Sigmoid colon (tissue), 7 donors: Measurements from ENCODE around the gene FAM149B1. TPM values are rescaled to one million over a fixed set of nuclear protein-coding genes. Genes with fewer than 3 reads are reported as not detected.
A peak's percentile ranks its signal among the peaks of the same experiment; 100 is the strongest.

Experiments used
- DNase-seq: peaks from one replicate; pipeline ENCODE4 v3.0.0-alpha.2; 2019
- H3K27ac ChIP-seq, 4 donors: fragments of 200-600 bp; sonication (generic); one replicate each; pipeline ENCODE4 v1.5.1; 2016 to 2019; ENCODE audit warnings: mild to moderate bottlenecking in 1 of 4
- H3K27me3 ChIP-seq, 3 donors: fragments of 200-600 bp; sonication (generic); one replicate each; pipeline ENCODE4 v1.5.1; 2019; ENCODE audit warnings: mild to moderate bottlenecking in 1 of 3
- H3K36me3 ChIP-seq, 4 donors: fragments of 200-600 bp; sonication (generic); one replicate each; pipeline ENCODE4 v1.5.1; 2016 to 2019
- H3K4me1 ChIP-seq, 4 donors: fragments of 200-600 bp; sonication (generic); one replicate each; pipeline ENCODE4 v1.5.1; 2017 to 2019
- H3K4me3 ChIP-seq, 4 donors: fragments of 200-600 bp; sonication (generic); one replicate each; pipeline ENCODE4 v1.5.1; 2017 to 2019; ENCODE audit warnings: mild to moderate bottlenecking in 2 of 4, moderate library complexity in 1 of 4
- H3K9me3 ChIP-seq, 4 donors: fragments of 200-600 bp in 3 of 4; sonication (generic) in 3 of 4; one replicate each; pipeline versions ENCODE4 v1.5.1 to v1.6.1; 2013 to 2019
- CTCF ChIP-seq, 4 experiments: fragments of 450-650 bp in 3 of 4; fragments of 200-600 bp in 1 of 4; IDR thresholded peaks; one replicate each; pipeline ENCODE4 v1.5.1; 2016 to 2019; ENCODE audit warnings: antibody characterized with exemption in 4 of 4, mild to moderate bottlenecking in 3 of 4, moderate library complexity in 2 of 4
- EP300 ChIP-seq, 4 donors: sonication (generic); formaldehyde crosslinking; IDR thresholded peaks; one replicate each; pipeline ENCODE4 v1.6.1; 2017; ENCODE audit warnings: antibody characterized with exemption in 4 of 4
- POLR2A ChIP-seq, 2 donors: fragments of 450-650 bp; IDR thresholded peaks; one replicate each; pipeline ENCODE4 v1.6.1; 2016; ENCODE audit warnings: antibody characterized with exemption in 2 of 2, mild to moderate bottlenecking in 2 of 2, moderate library complexity in 2 of 2
- POLR2AphosphoS5 ChIP-seq, 4 donors: sonication (generic); formaldehyde crosslinking; IDR thresholded peaks; one replicate each; pipeline ENCODE4 v1.6.1; 2017; ENCODE audit warnings: antibody characterized with exemption in 4 of 4
- WGBS, 2 donors: extraction: QIAGEN DNeasy Blood & Tissue Kit; methylation state at CpG; one replicate each; pipeline ENCODE4 v1.1.7; 2013; 5-methylcytosine and 5-hydroxymethylcytosine counted together
- intact Hi-C: fragments of 100-400 bp; cut with DNase I; formaldehyde crosslinking; loops from one replicate; pipeline ENCODE4 v1.15.1; 2023
- polyA plus RNA-seq, 3 donors: library from polyadenylated mRNA; stranded (reverse); fragments of 200-250 nt; gene quantifications; one replicate each; pipeline ENCODE4 v1.2.3, GENCODE V29; 2013
- total RNA-seq, 4 donors: library from RNA; depleted of rRNA; stranded (reverse); fragments of >200 nt; gene quantifications; one replicate each; pipeline ENCODE4 v1.1.0, GENCODE V29; 2016
- donor health status: healthy with polysubstance abuse.
- donor health status: Bipolar disorder and iron deficiency.
- donor health status: healthy.

The FAM149B1 gene
- total and polyA plus RNA-seq, 7 donors: 12.1 to 22.7 (median 14.4) TPM

GRCh38 chr10:73238990-73239566 is 71.2 kb downstream of the FAM149B1 start:
- peaks cover 0 to 82% (median 28%) of the 10 kb centered on the region in 4 donors for H3K36me3 ChIP-seq

GRCh38 chr10:73239908-73240307 is 72.0 kb downstream of the FAM149B1 start:
- H3K9me3 ChIP-seq: no peaks in the 10 kb centered on the region
- TF ChIP-seq CTCF (IDR thresholded peaks at IDR 0.05) (no peak), POLR2AphosphoS5 (IDR thresholded peaks at IDR 0.05) (no peak), POLR2A (IDR thresholded peaks at IDR 0.05) (no peak), EP300 (IDR thresholded peaks at IDR 0.05) (no peak)
- DNase-seq: no peak
- WGBS, 2 donors: 93 to 98% methylated on average over 2 of the region's 2 CpGs
- H3K27ac ChIP-seq: no peak overlapping the region
- peaks cover 0 to 4% (median 1%) of the 10 kb centered on the region in 4 donors for H3K4me1 ChIP-seq
- H3K27me3 ChIP-seq: no peaks in the 10 kb centered on the region
- H3K36me3 ChIP-seq: peaks cover 0 to 82% (median 30%) of the 10 kb centered on the region in 4 donors
- H3K4me3 ChIP-seq: no peak overlapping the region
- intact Hi-C loops: no loop called here

More at GRCh38 chr10:73238990-73239566, 71.2 kb downstream of the FAM149B1 start:
- DNase-seq: no peak
- WGBS, 2 donors: 92 to 95% methylated on average over 5 of the region's 5 CpGs
- H3K4me1 ChIP-seq: no peaks in the 10 kb centered on the region
- H3K27ac ChIP-seq: no peak overlapping the region
- no peaks in the 10 kb centered on the region for H3K27me3 ChIP-seq
- no peaks in the 10 kb centered on the region for H3K9me3 ChIP-seq
- intact Hi-C loops: no loop called here
- H3K4me3 ChIP-seq: no peak overlapping the region
- TF ChIP-seq POLR2AphosphoS5 (IDR thresholded peaks at IDR 0.05) (no peak), EP300 (IDR thresholded peaks at IDR 0.05) (no peak), POLR2A (IDR thresholded peaks at IDR 0.05) (no peak), CTCF (IDR thresholded peaks at IDR 0.05) (no peak)

GRCh38 chr10:73244866-73245477 is 77.1 kb downstream of the FAM149B1 start:
- TF ChIP-seq POLR2AphosphoS5 (IDR thresholded peaks at IDR 0.05): no peak
- no peak for TF ChIP-seq EP300 (IDR thresholded peaks at IDR 0.05)
- no peak for TF ChIP-seq CTCF (IDR thresholded peaks at IDR 0.05)
- no peak for TF ChIP-seq POLR2A (IDR thresholded peaks at IDR 0.05)
- Histone ChIP-seq H3K27ac (no peak overlapping the region), H3K4me1 (peaks cover 0 to 29% (median 23%) of the 10 kb centered on the region in 4 donors), H3K27me3 (no peaks in the 10 kb centered on the region), H3K36me3 (peaks cover 0 to 65% (median 21%) of the 10 kb centered on the region in 4 donors), H3K4me3 (no peak overlapping the region), H3K9me3 (no peaks in the 10 kb centered on the region)
- intact Hi-C loops: no loop called here
- 49 to 69% methylated on average over 8 of the region's 8 CpGs for WGBS, 2 donors
- DNase-seq: no peak

GRCh38 chr10:73246322-73246645 is 78.4 kb downstream of the FAM149B1 start:
- no peak for DNase-seq
- H3K36me3 ChIP-seq: peaks cover 0 to 60% (median 17%) of the 10 kb centered on the region in 4 donors
- no peaks in the 10 kb centered on the region for H3K27me3 ChIP-seq
- no peak for TF ChIP-seq POLR2AphosphoS5 (IDR thresholded peaks at IDR 0.05)
- no peak for TF ChIP-seq POLR2A (IDR thresholded peaks at IDR 0.05)
- no peak for TF ChIP-seq EP300 (IDR thresholded peaks at IDR 0.05)
- peaks cover 0 to 36% (median 28%) of the 10 kb centered on the region in 4 donors for H3K4me1 ChIP-seq
- H3K9me3 ChIP-seq: no peaks in the 10 kb centered on the region
- intact Hi-C loops: no loop called here
- peak overlapping the region; percentile 81 to 91 (median 84) for H3K27ac ChIP-seq
- WGBS, 2 donors: 2% methylated on average over 8 of the region's 8 CpGs
- H3K4me3 ChIP-seq: peak overlapping the region; percentile 66 to 98 (median 76)

GRCh38 chr10:73246646-73247508 is 79.0 kb downstream of the FAM149B1 start, which contains the start of gene DNAJC9:
Gene DNAJC9, minus strand, starts transcription at chr10:73247255. Its CDS starts 66 bp downstream, at chr10:73247189.
- Histone ChIP-seq H3K27me3 (no peaks in the 10 kb centered on the region), H3K9me3 (no peaks in the 10 kb centered on the region), H3K4me3 (peak within 1 kb of the TSS; percentile 66 to 98 (median 76)), H3K4me1 (peaks cover 0 to 42% (median 34%) of the 10 kb centered on the region in 4 donors), H3K27ac (peak within 1 kb of the TSS; percentile 81 to 91 (median 84)), H3K36me3 (peaks cover 0 to 54% (median 14%) of the 10 kb centered on the region in 4 donors)
- intact Hi-C loops: no loop called here
- TF ChIP-seq POLR2AphosphoS5 (IDR thresholded peaks at IDR 0.05) (peak; percentile 86 to 97 (median 94)), CTCF (IDR thresholded peaks at IDR 0.05) (no peak), POLR2A (IDR thresholded peaks at IDR 0.05) (peak; percentile 77), EP300 (IDR thresholded peaks at IDR 0.05) (peak in 1 of 4 donors; percentile 55)
- DNase-seq: peak; percentile 97
- 0% methylated on average over 78 of the region's 78 CpGs for WGBS, 2 donors
